A549 (cell line): Measurements from ENCODE around the gene PDPK1. TPM values are rescaled to one million over a fixed set of nuclear protein-coding genes. Genes with fewer than 3 reads are reported as not detected.

Source experiments
- ATAC-seq, 2 experiments: fragments of 200-7000 bp in 1 of 2; fragments of >200 bp in 1 of 2; cut with Nextera tagmentation in 1 of 2; cut with Tn5 transposase in 1 of 2; 3 replicates each; pipeline versions ENCODE4 v1.8.0 to v1.9.1; 2018 to 2020; ENCODE audit warnings: mild to moderate bottlenecking in 1 of 2, moderate library complexity in 1 of 2
- CTCF ChIA-PET: fragments of 300-600 bp; sonication (Branson Sonifier 250); formaldehyde crosslinking; extraction: SDS; loops from one replicate; lab custom pipeline; 2021; ENCODE audit warnings: antibody characterized with exemption, inconsistent platforms; lab: Yijun Ruan, JAX
- POLR2A ChIA-PET: fragments of 350-600 bp; formaldehyde crosslinking; extraction: SDS; loops from one replicate; lab custom pipeline; 2021; ENCODE audit warnings: antibody characterized with exemption, inconsistent platforms; lab: Yijun Ruan, JAX
- DNase-seq, 2 experiments: peaks; one replicate each; pipeline versions ENCODE4 v3.0.0 to v3.0.0-alpha.2; 2011 to 2016; ENCODE audit warnings: low read depth in 1 of 2, low spot score in 1 of 2
- FAIRE-seq: peaks from 2 replicates; lab custom pipeline; 2011; peaks lifted over from hg19 to GRCh38; lab: Jason Lieb, UNC
- H3K27ac ChIP-seq, 2 experiments: fragments of >200 bp; sonication (Bioruptor Twin); formaldehyde crosslinking; 3 replicates each; pipeline ENCODE4 v1.5.1; 2016 to 2017
- H3K4me1 ChIP-seq: fragments of >200 bp; sonication (Bioruptor Twin); formaldehyde crosslinking; 3 replicates; pipeline ENCODE4 v1.6.1; 2016
- H3K4me2 ChIP-seq: fragments of >200 bp; sonication (Bioruptor Twin); formaldehyde crosslinking; 3 replicates; pipeline ENCODE4 v1.6.1; 2016
- H3K4me3 ChIP-seq: fragments of >200 bp; sonication (Bioruptor Twin); formaldehyde crosslinking; 3 replicates; pipeline ENCODE4 v1.5.1; 2016
- H3K9me3 ChIP-seq: fragments of >200 bp; sonication (Bioruptor Twin); formaldehyde crosslinking; 3 replicates; pipeline ENCODE4 v1.6.1; 2016
- CBX8 ChIP-seq: fragments of 200-600 bp; sonication (generic); IDR thresholded peaks from 2 replicates; pipeline ENCODE4 v1.6.1; 2016
- CEBPB ChIP-seq, 2 experiments: fragments of >200 bp in 1 of 2; sonication (Bioruptor Twin) in 1 of 2; formaldehyde crosslinking in 1 of 2; IDR thresholded peaks; 2 replicates each; pipeline ENCODE4 v1.6.1; 2012 to 2016
- EHMT2 ChIP-seq: fragments of 200-600 bp; sonication (generic); IDR thresholded peaks from 2 replicates; pipeline ENCODE4 v1.6.1; 2016; ENCODE audit warnings: antibody characterized with exemption, low read depth, mild to moderate bottlenecking, moderate library complexity
- ESRRA ChIP-seq: fragments of 150-350 bp; IDR thresholded peaks from 2 replicates; pipeline ENCODE4 v1.6.1; 2014; ENCODE audit warnings: mild to moderate bottlenecking, low read length, borderline replicate concordance
- FOSL2 ChIP-seq, 2 experiments: fragments of 450-650 bp in 1 of 2; fragments of >200 bp in 1 of 2; sonication (Bioruptor Twin) in 1 of 2; formaldehyde crosslinking; IDR thresholded peaks; 2 replicates each; pipeline versions ENCODE4 v1.5.0 to v1.6.1; 2016 to 2020; ENCODE audit warnings: mild to moderate bottlenecking in 1 of 2, moderate library complexity in 1 of 2
- FOXS1 ChIP-seq: fragments of 250-450 bp; sonication (Bioruptor Pico); IDR thresholded peaks from 2 replicates; pipeline ENCODE4 v1.5.0; 2020; ENCODE audit warnings: mild to moderate bottlenecking, moderate library complexity
- KDM1A ChIP-seq: fragments of 200-600 bp; sonication (generic); IDR thresholded peaks from 2 replicates; pipeline ENCODE4 v1.6.1; 2016; ENCODE audit warnings: low read depth, mild to moderate bottlenecking
- MAZ ChIP-seq: fragments of 150-350 bp; IDR thresholded peaks from 2 replicates; pipeline ENCODE4 v1.6.1; 2014; ENCODE audit warnings: antibody characterized with exemption, low read depth, low read length, borderline replicate concordance
- MYC ChIP-seq: IDR thresholded peaks from 2 replicates; pipeline ENCODE4 v1.6.1; 2012; ENCODE audit warnings: mild to moderate bottlenecking, inconsistent platforms, low read length, improper control_type of control experiment, borderline replicate concordance
- NR3C1 ChIP-seq: fragments of >200 bp; sonication (Bioruptor Twin); formaldehyde crosslinking; IDR thresholded peaks from 3 replicates; pipeline ENCODE4 v1.6.1; 2017
- POLR2A ChIP-seq: IDR thresholded peaks from 2 replicates; pipeline ENCODE4 v1.6.1; 2012; ENCODE audit warnings: mild to moderate bottlenecking, low read length
- POLR2AphosphoS2 ChIP-seq: conservative IDR thresholded peaks from 2 replicates; pipeline ENCODE4 v1.6.1; 2012; ENCODE audit warnings: low read length, improper control_type of control experiment, inconsistent platforms
- RARB ChIP-seq: fragments of 250-450 bp; sonication (Bioruptor Pico); IDR thresholded peaks from 2 replicates; pipeline ENCODE4 v1.8.0; 2021; ENCODE audit warnings: mild to moderate bottlenecking, moderate library complexity
- RCOR1 ChIP-seq: fragments of 150-350 bp; IDR thresholded peaks from 2 replicates; pipeline ENCODE4 v1.6.1; 2014; ENCODE audit warnings: antibody characterized with exemption, low read length, low read depth
- RNF2 ChIP-seq: fragments of 200-600 bp; sonication (generic); IDR thresholded peaks from 2 replicates; pipeline ENCODE4 v1.6.1; 2016; ENCODE audit warnings: low read depth, mild to moderate bottlenecking, antibody characterized with exemption, moderate library complexity, borderline replicate concordance
- SMC3 ChIP-seq: fragments of >200 bp; sonication (Bioruptor Twin); formaldehyde crosslinking; IDR thresholded peaks from 3 replicates; pipeline ENCODE4 v1.6.1; 2018; ENCODE audit warnings: inconsistent platforms
- TP53 ChIP-seq: fragments of 250-450 bp; sonication (Bioruptor Pico); IDR thresholded peaks from 2 replicates; pipeline ENCODE4 v1.5.0; 2021; ENCODE audit warnings: mild to moderate bottlenecking, moderate library complexity
- ZC3H11A ChIP-seq: fragments of 450-650 bp; IDR thresholded peaks from 2 replicates; pipeline ENCODE4 v1.6.1; 2014; ENCODE audit warnings: antibody characterized with exemption, mild to moderate bottlenecking
- WGBS: methylation state at CpG from one replicate; pipeline ENCODE4 v1.1.6; 2017; ENCODE audit errors: missing lambda C conversion rate; 5-methylcytosine and 5-hydroxymethylcytosine counted together
- polyA plus RNA-seq, 4 experiments: library from polyadenylated mRNA; depleted of rRNA in 3 of 4; stranded (reverse); fragments of >200 nt; fragmentation: RNase III in 1 of 4; extraction: RNeasy Plus Mini Kit Qiagen cat#74134 plus additional on column Dnase treatment in 1 of 4; gene quantifications; 2 replicates in 3 of 4; 3 replicates in 1 of 4; pipeline ENCODE4 v1.2.3, GENCODE V29; 2011 to 2017
- TF ChIP-seq, protein P1 (sequence below): fragments of >200 bp; sonication (Bioruptor Twin); formaldehyde crosslinking; IDR thresholded peaks from 2 replicates; pipeline ENCODE4 v1.6.1; 2016
- TF ChIP-seq, protein P2 (sequence below): fragments of >200 bp; sonication (Bioruptor Twin); formaldehyde crosslinking; IDR thresholded peaks from 3 replicates; pipeline ENCODE4 v1.6.1; 2016
- TF ChIP-seq, protein P3 (sequence below): IDR thresholded peaks from 2 replicates; pipeline ENCODE4 v1.6.1; 2012
- TF ChIP-seq, protein P4 (sequence below): IDR thresholded peaks from 2 replicates; pipeline ENCODE4 v1.6.1; 2012

The PDPK1 gene
- polyA plus RNA-seq, 2 of the 4 experiments (the other 2 are of a cell fraction): 17.7 to 29.7 TPM

DNA sequence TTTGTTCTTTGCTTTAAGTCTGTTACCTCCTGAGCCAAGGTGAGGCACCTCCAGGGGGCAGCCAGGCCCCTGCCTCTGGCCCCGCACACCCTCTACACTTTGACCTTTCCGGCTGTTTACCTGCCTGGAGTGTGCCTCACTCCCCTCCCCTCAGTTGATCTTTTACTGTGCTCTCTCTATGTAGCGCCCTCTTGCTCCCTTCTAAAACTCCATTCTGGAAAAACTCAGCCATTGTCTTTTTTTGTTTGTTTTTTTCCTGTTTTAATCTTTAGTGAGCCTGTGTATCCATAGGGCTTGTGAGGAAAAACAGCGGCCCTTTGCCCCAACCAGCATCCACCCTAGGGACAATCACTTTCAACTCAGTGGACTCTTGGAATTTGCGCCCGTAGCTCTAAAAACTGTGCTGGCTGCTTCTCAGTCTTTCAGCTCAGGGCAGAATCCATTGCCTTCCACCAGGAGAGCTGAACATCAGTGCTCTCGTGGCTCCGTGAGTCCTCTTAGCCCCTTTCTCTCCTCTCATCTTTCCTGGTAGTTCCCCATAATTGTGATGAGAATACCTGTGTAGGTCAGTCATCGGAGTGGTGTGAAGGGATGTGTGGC, 13.4 kb upstream of the PDPK1 start (continued):
- TF ChIP-seq FOSL2 (IDR thresholded peaks at IDR 0.05): no peak
- TF ChIP-seq FOSL2 (CRISPR knock-in tag; IDR thresholded peaks at IDR 0.05): no peak
- no peak for TF ChIP-seq SMC3
- TF ChIP-seq, protein P1, sequence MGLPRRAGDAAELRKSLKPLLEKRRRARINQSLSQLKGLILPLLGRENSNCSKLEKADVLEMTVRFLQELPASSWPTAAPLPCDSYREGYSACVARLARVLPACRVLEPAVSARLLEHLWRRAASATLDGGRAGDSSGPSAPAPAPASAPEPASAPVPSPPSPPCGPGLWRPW: no peak
- no peak for TF ChIP-seq RCOR1
- no peak for TF ChIP-seq ZC3H11A
- no peak for TF ChIP-seq FOXS1 (CRISPR knock-in tag)
- no peak for TF ChIP-seq RNF2
- TF ChIP-seq, protein P2, sequence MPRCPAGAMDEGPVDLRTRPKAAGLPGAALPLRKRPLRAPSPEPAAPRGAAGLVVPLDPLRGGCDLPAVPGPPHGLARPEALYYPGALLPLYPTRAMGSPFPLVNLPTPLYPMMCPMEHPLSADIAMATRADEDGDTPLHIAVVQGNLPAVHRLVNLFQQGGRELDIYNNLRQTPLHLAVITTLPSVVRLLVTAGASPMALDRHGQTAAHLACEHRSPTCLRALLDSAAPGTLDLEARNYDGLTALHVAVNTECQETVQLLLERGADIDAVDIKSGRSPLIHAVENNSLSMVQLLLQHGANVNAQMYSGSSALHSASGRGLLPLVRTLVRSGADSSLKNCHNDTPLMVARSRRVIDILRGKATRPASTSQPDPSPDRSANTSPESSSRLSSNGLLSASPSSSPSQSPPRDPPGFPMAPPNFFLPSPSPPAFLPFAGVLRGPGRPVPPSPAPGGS: no peak
- no peak for TF ChIP-seq NR3C1

DNA sequence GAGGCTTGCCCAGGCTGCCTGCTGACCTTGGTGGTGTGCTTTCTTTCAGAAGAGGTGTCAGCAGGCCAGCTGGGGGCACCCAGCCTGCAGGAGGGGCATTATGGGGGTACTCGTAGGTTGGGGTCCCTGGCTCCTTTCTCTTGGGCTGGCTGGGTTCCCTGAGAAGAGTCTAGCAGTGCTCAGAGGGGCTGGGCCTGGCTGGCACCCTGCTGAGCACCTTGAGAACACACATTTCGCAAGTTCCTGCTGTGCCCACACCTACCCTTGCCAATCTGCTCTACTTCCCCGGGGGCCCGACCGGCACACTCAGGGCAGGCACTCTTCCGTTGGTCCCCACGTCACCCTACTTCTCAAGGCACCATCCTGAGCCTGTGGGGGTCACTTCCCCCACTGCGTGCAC, 11.7 kb upstream of the PDPK1 start:
- ATAC-seq (no peak), FAIRE-seq (no peak), DNase-seq (no peak)
- H3K4me3 ChIP-seq: no peak overlapping the region
- WGBS: 92% methylated on average over 7 of the region's 8 CpGs
- ChIA-PET POLR2A (no interaction called here), CTCF (interaction anchor here (1.2 kb wide), 1 partner anchor 24 kb away, joined by 5 read pairs; no protein-coding TSS in a partner anchor)
- peaks cover 7% of the 10 kb centered on the region for H3K4me1 ChIP-seq
- no peak overlapping the region for H3K4me2 ChIP-seq
- no peaks in the 10 kb centered on the region for H3K9me3 ChIP-seq
- no peak overlapping the region for H3K27ac ChIP-seq
- TF ChIP-seq EHMT2 (no peak), CEBPB (IDR thresholded peaks at IDR 0.05) (0 out of 4 replicates have a peak, but pooled peaks of 1 of the 2 experiments have one; percentile 23)

DNA sequence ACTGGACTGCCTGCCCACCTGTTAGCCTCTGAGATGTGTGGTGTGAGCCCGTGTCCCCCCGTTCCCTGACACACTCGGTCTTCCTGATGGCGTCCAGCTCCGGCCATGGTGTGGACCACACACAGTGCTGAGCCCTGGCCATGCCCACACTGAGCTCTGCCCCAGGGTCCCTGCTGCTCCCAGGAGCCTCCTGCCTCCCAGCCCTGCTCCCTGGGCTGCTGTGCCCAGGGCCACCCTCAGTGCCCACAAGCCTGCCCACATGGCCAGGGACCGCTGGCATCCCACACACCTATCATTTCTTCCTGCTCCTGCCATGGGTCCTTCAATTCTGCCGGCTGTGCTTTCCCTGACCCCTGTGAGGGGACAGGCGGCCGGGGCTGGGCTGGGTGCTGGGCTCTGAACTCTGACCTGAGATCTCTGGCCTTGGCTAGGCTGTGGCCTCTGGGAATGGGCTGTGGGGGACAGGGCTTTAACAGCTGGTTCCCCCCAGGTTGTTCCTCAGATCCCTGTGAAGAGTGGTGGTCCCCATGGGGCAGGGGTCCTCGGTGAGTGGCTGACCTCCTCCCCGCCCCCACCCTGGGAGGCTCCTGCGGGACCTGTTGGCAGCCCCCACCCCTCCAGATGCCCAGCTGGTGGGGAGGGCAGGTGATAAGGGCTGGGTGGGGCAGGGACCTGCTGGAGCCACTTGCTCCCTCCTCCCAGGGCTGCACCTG, 10.6 kb upstream of the PDPK1 start:
- DNase-seq: no peak
- H3K4me1 ChIP-seq: peaks cover 7% of the 10 kb centered on the region
- ATAC-seq: no peak
- ChIA-PET CTCF (interaction anchor here (1.2 kb wide), 1 partner anchor 26 kb away, joined by 5 read pairs; no protein-coding TSS in a partner anchor), POLR2A (no interaction called here)
- FAIRE-seq: no peak
- H3K4me3 ChIP-seq: no peak overlapping the region
- H3K9me3 ChIP-seq: no peaks in the 10 kb centered on the region
- H3K27ac ChIP-seq: no peak overlapping the region
- 88% methylated on average over 9 of the region's 12 CpGs for WGBS
- TF ChIP-seq TP53 (CRISPR knock-in tag): no peak
- TF ChIP-seq MYC: no peak
- TF ChIP-seq SMC3: no peak
- no peak for TF ChIP-seq RNF2
- no peak for TF ChIP-seq RARB (CRISPR knock-in tag)
- no peak for TF ChIP-seq MAZ
- TF ChIP-seq, protein P3, sequence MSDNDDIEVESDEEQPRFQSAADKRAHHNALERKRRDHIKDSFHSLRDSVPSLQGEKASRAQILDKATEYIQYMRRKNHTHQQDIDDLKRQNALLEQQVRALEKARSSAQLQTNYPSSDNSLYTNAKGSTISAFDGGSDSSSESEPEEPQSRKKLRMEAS: no peak
- no peak for TF ChIP-seq POLR2AphosphoS2
- H3K4me2 ChIP-seq: no peak overlapping the region

DNA sequence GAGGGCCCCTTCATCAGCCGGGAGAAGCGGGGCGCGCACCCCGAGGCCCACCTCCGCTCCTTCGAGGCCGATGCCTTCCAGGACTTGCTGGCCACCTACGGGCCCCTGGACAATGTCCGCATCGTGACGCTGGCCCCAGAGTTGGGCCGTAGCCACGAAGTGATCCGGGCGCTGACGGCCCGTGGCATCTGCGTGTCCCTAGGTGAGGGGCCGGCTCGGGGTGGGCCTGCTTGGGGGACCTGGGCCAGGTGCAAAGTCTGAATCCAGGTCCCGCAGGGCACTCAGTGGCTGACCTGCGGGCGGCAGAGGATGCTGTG, 10.1 kb upstream of the PDPK1 start:
- DNase-seq (no peak), ATAC-seq (no peak), FAIRE-seq (no peak)
- WGBS: 95% methylated on average over 9 of the region's 24 CpGs
- POLR2A ChIA-PET: no interaction called here
- CTCF ChIA-PET: no interaction called here
- Histone ChIP-seq H3K27ac (no peak overlapping the region), H3K4me3 (no peak overlapping the region), H3K4me1 (peaks cover 9% of the 10 kb centered on the region), H3K9me3 (no peaks in the 10 kb centered on the region), H3K4me2 (no peak overlapping the region)
- no peak for TF ChIP-seq POLR2A
- TF ChIP-seq CBX8: no peak
- TF ChIP-seq ESRRA: no peak
- no peak for TF ChIP-seq KDM1A
- TF ChIP-seq, protein P4, sequence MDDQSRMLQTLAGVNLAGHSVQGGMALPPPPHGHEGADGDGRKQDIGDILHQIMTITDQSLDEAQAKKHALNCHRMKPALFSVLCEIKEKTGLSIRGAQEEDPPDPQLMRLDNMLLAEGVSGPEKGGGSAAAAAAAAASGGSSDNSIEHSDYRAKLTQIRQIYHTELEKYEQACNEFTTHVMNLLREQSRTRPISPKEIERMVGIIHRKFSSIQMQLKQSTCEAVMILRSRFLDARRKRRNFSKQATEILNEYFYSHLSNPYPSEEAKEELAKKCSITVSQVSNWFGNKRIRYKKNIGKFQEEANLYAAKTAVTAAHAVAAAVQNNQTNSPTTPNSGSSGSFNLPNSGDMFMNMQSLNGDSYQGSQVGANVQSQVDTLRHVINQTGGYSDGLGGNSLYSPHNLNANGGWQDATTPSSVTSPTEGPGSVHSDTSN: no peak
- TF ChIP-seq, all 56 proteins: peak for 0
